HEK293 (cell line): ENCODE data around the gene ARF3.

ENCODE experiments used
- CTCF ChIA-PET: fragments of 350-600 bp; formaldehyde crosslinking; extraction: SDS; loops from one replicate; lab custom pipeline; 2021; ENCODE audit warnings: antibody characterized with exemption; lab: Yijun Ruan, JAX
- POLR2A ChIA-PET: fragments of 300-600 bp; formaldehyde crosslinking; extraction: SDS; loops from one replicate; lab custom pipeline; 2020; ENCODE audit warnings: antibody characterized with exemption, inconsistent platforms; lab: Yijun Ruan, JAX
- H3K27ac ChIP-seq: fragments of 200-500 bp; sonication (Bioruptor generic); 2 replicates; pipeline ENCODE4 v1.5.1; 2014; ENCODE audit warnings: low read depth, low read length, control low read depth, inconsistent platforms; ENCODE audit errors: extremely low read depth
- H3K36me3 ChIP-seq, 2 experiments: fragments of 200-500 bp in 1 of 2; sonication (Bioruptor generic) in 1 of 2; 1 replicate in 1 of 2; 2 replicates in 1 of 2; pipeline ENCODE4 v1.5.1; 2014 to 2017; ENCODE audit warnings: inconsistent platforms in 2 of 2, low read length in 2 of 2; ENCODE audit not compliant: control insufficient read depth in 2 of 2, insufficient read depth in 1 of 2
- H3K4me1 ChIP-seq: fragments of 200-500 bp; sonication (Bioruptor generic); 2 replicates; pipeline ENCODE4 v1.5.1; 2014; ENCODE audit warnings: mild to moderate bottlenecking, low read length, inconsistent platforms; ENCODE audit not compliant: control insufficient read depth, insufficient read depth
- H3K4me3 ChIP-seq: 2 replicates; pipeline ENCODE4 v1.5.1; 2011; ENCODE audit warnings: low read depth, mild to moderate bottlenecking, control low read depth, low read length, moderate library complexity
- H3K9me3 ChIP-seq: fragments of 200-500 bp; sonication (Bioruptor generic); 2 replicates; pipeline ENCODE4 v1.5.1; 2014; ENCODE audit warnings: low read depth, low read length, inconsistent platforms; ENCODE audit not compliant: control insufficient read depth, insufficient read depth
- GLIS2 ChIP-seq: fragments of 450-650 bp; formaldehyde crosslinking; IDR thresholded peaks from 2 replicates; pipeline ENCODE4 v1.5.1; 2016; ENCODE audit warnings: missing biosample characterization, missing genetic modification characterization
- INSM2 ChIP-seq: fragments of 450-650 bp; formaldehyde crosslinking; IDR thresholded peaks from 2 replicates; pipeline ENCODE4 v1.5.1; 2016; ENCODE audit warnings: missing biosample characterization, missing genetic modification characterization
- MEIS1 ChIP-seq: sonication (generic); formaldehyde crosslinking; IDR thresholded peaks from 2 replicates; pipeline ENCODE4 v1.8.1; 2022; ENCODE audit warnings: missing genetic modification reagents, mild to moderate bottlenecking, borderline replicate concordance
- PATZ1 ChIP-seq: fragments of 450-650 bp; formaldehyde crosslinking; IDR thresholded peaks from 2 replicates; pipeline ENCODE4 v1.5.1; 2016; ENCODE audit warnings: missing biosample characterization, missing genetic modification characterization
- PRDM6 ChIP-seq: fragments of 450-650 bp; formaldehyde crosslinking; IDR thresholded peaks from 2 replicates; pipeline ENCODE4 v1.5.1; 2017; ENCODE audit warnings: missing biosample characterization, missing genetic modification characterization
- SCRT1 ChIP-seq: fragments of 450-650 bp; formaldehyde crosslinking; IDR thresholded peaks from 2 replicates; pipeline ENCODE4 v1.5.1; 2016; ENCODE audit warnings: missing biosample characterization, missing genetic modification characterization, borderline replicate concordance
- ZFHX2 ChIP-seq: fragments of 450-650 bp; formaldehyde crosslinking; conservative IDR thresholded peaks from 2 replicates; pipeline ENCODE4 v1.5.1; 2016; ENCODE audit warnings: missing biosample characterization, missing genetic modification characterization
- ZNF132 ChIP-seq: fragments of 450-650 bp; formaldehyde crosslinking; IDR thresholded peaks from 2 replicates; pipeline ENCODE4 v1.5.1; 2017; ENCODE audit warnings: missing biosample characterization, missing genetic modification characterization, borderline replicate concordance
- ZNF473 ChIP-seq: fragments of 450-650 bp; formaldehyde crosslinking; IDR thresholded peaks from 2 replicates; pipeline ENCODE4 v1.5.1; 2017; ENCODE audit warnings: missing biosample characterization, missing genetic modification characterization
- ZNF596 ChIP-seq: fragments of 450-650 bp; IDR thresholded peaks from 2 replicates; pipeline ENCODE4 v1.5.0; 2018; ENCODE audit warnings: missing biosample characterization, mild to moderate bottlenecking, missing genetic modification characterization, moderate library complexity
- ZNF600 ChIP-seq: fragments of 450-650 bp; formaldehyde crosslinking; IDR thresholded peaks from 2 replicates; pipeline ENCODE4 v1.5.1; 2016; ENCODE audit warnings: missing biosample characterization, missing genetic modification characterization
- ZNF645 ChIP-seq: fragments of 450-650 bp; formaldehyde crosslinking; IDR thresholded peaks from 2 replicates; pipeline ENCODE4; 2016; ENCODE audit warnings: missing biosample characterization, missing genetic modification characterization
- ZNF664 ChIP-seq: fragments of 450-650 bp; formaldehyde crosslinking; IDR thresholded peaks from 2 replicates; pipeline ENCODE4 v1.5.1; 2016; ENCODE audit warnings: missing biosample characterization, missing genetic modification characterization
- ZNF777 ChIP-seq: fragments of 450-650 bp; formaldehyde crosslinking; IDR thresholded peaks from 2 replicates; pipeline ENCODE4 v1.5.1; 2017; ENCODE audit warnings: missing biosample characterization, missing genetic modification characterization, borderline replicate concordance
- TF ChIP-seq, protein P1 (sequence below): fragments of 450-650 bp; formaldehyde crosslinking; IDR thresholded peaks from 2 replicates; pipeline ENCODE4 v1.5.1; 2016; ENCODE audit warnings: missing biosample characterization, missing genetic modification characterization
- TF ChIP-seq, protein P2 (sequence below): fragments of 450-650 bp; formaldehyde crosslinking; conservative IDR thresholded peaks from 2 replicates; pipeline ENCODE4 v1.5.1; 2016; ENCODE audit warnings: low read depth, missing biosample characterization, missing genetic modification characterization

Gene ARF3

GRCh38 chr12:48977290-48978281, 20.3 kb upstream of the ARF3 start (continued):
- TF ChIP-seq ZNF645 (tag by site-specific recombination) (no peak), ZNF777 (tag by site-specific recombination) (peak; percentile 87), PATZ1 (tag by site-specific recombination) (peak; percentile 68), INSM2 (tag by site-specific recombination) (no peak), ZNF596 (tag by site-specific recombination) (no peak), ZFHX2 (tag by site-specific recombination) (peak; percentile 84), GLIS2 (tag by site-specific recombination) (peak; percentile 77), SCRT1 (tag by site-specific recombination) (peak; percentile 61; the same call in 1 of the 2 replicates)

- TF ChIP-seq PRDM6: no peak
- no peak for TF ChIP-seq ZNF600 (tag by site-specific recombination)
- no peak for TF ChIP-seq ZNF473
- no peak for TF ChIP-seq MEIS1
- TF ChIP-seq ZNF132 (tag by site-specific recombination): no peak
- no peak for TF ChIP-seq ZNF664 (tag by site-specific recombination)
- TF ChIP-seq, protein P1, sequence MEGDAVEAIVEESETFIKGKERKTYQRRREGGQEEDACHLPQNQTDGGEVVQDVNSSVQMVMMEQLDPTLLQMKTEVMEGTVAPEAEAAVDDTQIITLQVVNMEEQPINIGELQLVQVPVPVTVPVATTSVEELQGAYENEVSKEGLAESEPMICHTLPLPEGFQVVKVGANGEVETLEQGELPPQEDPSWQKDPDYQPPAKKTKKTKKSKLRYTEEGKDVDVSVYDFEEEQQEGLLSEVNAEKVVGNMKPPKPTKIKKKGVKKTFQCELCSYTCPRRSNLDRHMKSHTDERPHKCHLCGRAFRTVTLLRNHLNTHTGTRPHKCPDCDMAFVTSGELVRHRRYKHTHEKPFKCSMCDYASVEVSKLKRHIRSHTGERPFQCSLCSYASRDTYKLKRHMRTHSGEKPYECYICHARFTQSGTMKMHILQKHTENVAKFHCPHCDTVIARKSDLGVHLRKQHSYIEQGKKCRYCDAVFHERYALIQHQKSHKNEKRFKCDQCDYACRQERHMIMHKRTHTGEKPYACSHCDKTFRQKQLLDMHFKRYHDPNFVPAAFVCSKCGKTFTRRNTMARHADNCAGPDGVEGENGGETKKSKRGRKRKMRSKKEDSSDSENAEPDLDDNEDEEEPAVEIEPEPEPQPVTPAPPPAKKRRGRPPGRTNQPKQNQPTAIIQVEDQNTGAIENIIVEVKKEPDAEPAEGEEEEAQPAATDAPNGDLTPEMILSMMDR (tag by site-specific recombination): peak; percentile 25; the same call in 1 of the 2 replicates
- TF ChIP-seq, protein P2, sequence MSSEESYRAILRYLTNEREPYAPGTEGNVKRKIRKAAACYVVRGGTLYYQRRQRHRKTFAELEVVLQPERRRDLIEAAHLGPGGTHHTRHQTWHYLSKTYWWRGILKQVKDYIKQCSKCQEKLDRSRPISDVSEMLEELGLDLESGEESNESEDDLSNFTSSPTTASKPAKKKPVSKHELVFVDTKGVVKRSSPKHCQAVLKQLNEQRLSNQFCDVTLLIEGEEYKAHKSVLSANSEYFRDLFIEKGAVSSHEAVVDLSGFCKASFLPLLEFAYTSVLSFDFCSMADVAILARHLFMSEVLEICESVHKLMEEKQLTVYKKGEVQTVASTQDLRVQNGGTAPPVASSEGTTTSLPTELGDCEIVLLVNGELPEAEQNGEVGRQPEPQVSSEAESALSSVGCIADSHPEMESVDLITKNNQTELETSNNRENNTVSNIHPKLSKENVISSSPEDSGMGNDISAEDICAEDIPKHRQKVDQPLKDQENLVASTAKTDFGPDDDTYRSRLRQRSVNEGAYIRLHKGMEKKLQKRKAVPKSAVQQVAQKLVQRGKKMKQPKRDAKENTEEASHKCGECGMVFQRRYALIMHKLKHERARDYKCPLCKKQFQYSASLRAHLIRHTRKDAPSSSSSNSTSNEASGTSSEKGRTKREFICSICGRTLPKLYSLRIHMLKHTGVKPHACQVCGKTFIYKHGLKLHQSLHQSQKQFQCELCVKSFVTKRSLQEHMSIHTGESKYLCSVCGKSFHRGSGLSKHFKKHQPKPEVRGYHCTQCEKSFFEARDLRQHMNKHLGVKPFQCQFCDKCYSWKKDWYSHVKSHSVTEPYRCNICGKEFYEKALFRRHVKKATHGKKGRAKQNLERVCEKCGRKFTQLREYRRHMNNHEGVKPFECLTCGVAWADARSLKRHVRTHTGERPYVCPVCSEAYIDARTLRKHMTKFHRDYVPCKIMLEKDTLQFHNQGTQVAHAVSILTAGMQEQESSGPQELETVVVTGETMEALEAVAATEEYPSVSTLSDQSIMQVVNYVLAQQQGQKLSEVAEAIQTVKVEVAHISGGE (tag by site-specific recombination): no peak
- Histone ChIP-seq H3K27ac (no peak overlapping the region), H3K4me1 (peaks cover 2% of the 10 kb centered on the region), H3K9me3 (no peaks in the 10 kb centered on the region), H3K4me3 (no peak overlapping the region), H3K36me3 (no peaks in the 10 kb centered on the region)
- POLR2A ChIA-PET: no interaction called here
- CTCF ChIA-PET: interaction anchor here (0.6 to 1.6 kb wide), 3 partner anchors 12 to 66 kb away, joined by 3 to 4 read pairs (median 4); no protein-coding TSS in a partner anchor
These were observed 16.8 kb upstream of the ARF3 start for GRCh38 chr12:48973941-48974673.
